ENCODE measurements around the gene KRTCAP2.

Gene KRTCAP2

GRCh38 chr1:155181371-155182051 lies 8.4 kb upstream of the KRTCAP2 start:
- peaks cover 52% of the 10 kb centered on the region for H3K36me3 Mint-ChIP-seq (ENCODE audit: low read depth)
- H3K27me3 Mint-ChIP-seq, result no peaks in the 10 kb centered on the region
- H3K4me1 Mint-ChIP-seq (ENCODE audit: low read depth), result peaks cover 6% of the 10 kb centered on the region
- H3K27ac Mint-ChIP-seq, result no peak overlapping the region
- no peaks in the 10 kb centered on the region for H3K9me3 Mint-ChIP-seq
- H3K4me3 Mint-ChIP-seq, result no peak overlapping the region
- DNase-seq, result no peak

GRCh38 chr1:155179112-155180031 lies 6.3 kb upstream of the KRTCAP2 start:
- Mint-ChIP-seq H3K4me3 (no peak overlapping the region), H3K27me3 (no peaks in the 10 kb centered on the region), H3K4me1 (ENCODE audit: low read depth) (peaks cover 24% of the 10 kb centered on the region), H3K27ac (no peak overlapping the region), H3K9me3 (no peaks in the 10 kb centered on the region), H3K36me3 (ENCODE audit: low read depth) (peaks cover 53% of the 10 kb centered on the region)
- DNase-seq, result peak; percentile 16

GRCh38 chr1:155178441-155179111 lies 5.5 kb upstream of the KRTCAP2 start:
- H3K36me3 Mint-ChIP-seq (ENCODE audit: low read depth), result peaks cover 53% of the 10 kb centered on the region
- no peaks in the 10 kb centered on the region for H3K27me3 Mint-ChIP-seq
- no peaks in the 10 kb centered on the region for H3K9me3 Mint-ChIP-seq
- H3K27ac Mint-ChIP-seq, result no peak overlapping the region
- peaks cover 31% of the 10 kb centered on the region for H3K4me1 Mint-ChIP-seq (ENCODE audit: low read depth)
- no peak overlapping the region for H3K4me3 Mint-ChIP-seq
- peak; percentile 12 for DNase-seq

GRCh38 chr1:155177918-155178281 lies 4.8 kb upstream of the KRTCAP2 start:
- Mint-ChIP-seq H3K4me3 (no peak overlapping the region), H3K9me3 (no peaks in the 10 kb centered on the region), H3K27me3 (no peaks in the 10 kb centered on the region), H3K4me1 (ENCODE audit: low read depth) (peaks cover 36% of the 10 kb centered on the region), H3K36me3 (ENCODE audit: low read depth) (peaks cover 52% of the 10 kb centered on the region), H3K27ac (no peak overlapping the region)
- peak; percentile 17 for DNase-seq

GRCh38 chr1:155177192-155177917 lies 4.3 kb upstream of the KRTCAP2 start:
- H3K4me3 Mint-ChIP-seq, result no peak overlapping the region
- peaks cover 56% of the 10 kb centered on the region for H3K36me3 Mint-ChIP-seq (ENCODE audit: low read depth)
- peaks cover 37% of the 10 kb centered on the region for H3K4me1 Mint-ChIP-seq (ENCODE audit: low read depth)

GRCh38 chr1:155176544-155177071 lies 3.5 kb upstream of the KRTCAP2 start:
- H3K4me1 Mint-ChIP-seq (ENCODE audit: low read depth), result peaks cover 45% of the 10 kb centered on the region
- peak; percentile 89 for DNase-seq
- no peaks in the 10 kb centered on the region for H3K9me3 Mint-ChIP-seq
- peaks cover 58% of the 10 kb centered on the region for H3K36me3 Mint-ChIP-seq (ENCODE audit: low read depth)
- no peaks in the 10 kb centered on the region for H3K27me3 Mint-ChIP-seq
- peak overlapping the region; percentile 3 for H3K27ac Mint-ChIP-seq
- H3K4me3 Mint-ChIP-seq, result no peak overlapping the region

More at GRCh38 chr1:155177192-155177917, 4.3 kb upstream of the KRTCAP2 start:
- DNase-seq, result peak; percentile 26
- no peak overlapping the region for H3K27ac Mint-ChIP-seq
- no peaks in the 10 kb centered on the region for H3K9me3 Mint-ChIP-seq
- H3K27me3 Mint-ChIP-seq, result no peaks in the 10 kb centered on the region

- H3K27me3 Mint-ChIP-seq, result no peaks in the 10 kb centered on the region
- H3K4me1 Mint-ChIP-seq (ENCODE audit: low read depth), result peaks cover 50% of the 10 kb centered on the region
- peaks cover 60% of the 10 kb centered on the region for H3K36me3 Mint-ChIP-seq (ENCODE audit: low read depth)
- peak overlapping the region; percentile 44 for H3K27ac Mint-ChIP-seq
- peak; percentile 40 for DNase-seq
- no peaks in the 10 kb centered on the region for H3K9me3 Mint-ChIP-seq
- no peak overlapping the region for H3K4me3 Mint-ChIP-seq
Measured at GRCh38 chr1:155175927-155176371, 2.8 kb upstream of the KRTCAP2 start.

GRCh38 chr1:155175281-155175926 lies 2.3 kb upstream of the KRTCAP2 start:
- H3K27ac Mint-ChIP-seq, result peak overlapping the region; percentile 72
- H3K4me1 Mint-ChIP-seq (ENCODE audit: low read depth), result peaks cover 51% of the 10 kb centered on the region
- no peaks in the 10 kb centered on the region for H3K27me3 Mint-ChIP-seq
- peak overlapping the region; percentile 91 for H3K4me3 Mint-ChIP-seq
- peak; percentile 35 for DNase-seq
- no peaks in the 10 kb centered on the region for H3K9me3 Mint-ChIP-seq
- peaks cover 63% of the 10 kb centered on the region for H3K36me3 Mint-ChIP-seq (ENCODE audit: low read depth)

- H3K36me3 Mint-ChIP-seq (ENCODE audit: low read depth), result peaks cover 63% of the 10 kb centered on the region
- DNase-seq, result peak; percentile 71
- H3K9me3 Mint-ChIP-seq, result no peaks in the 10 kb centered on the region
- H3K4me1 Mint-ChIP-seq (ENCODE audit: low read depth), result peaks cover 54% of the 10 kb centered on the region
- H3K4me3 Mint-ChIP-seq, result peak overlapping the region; percentile 91
- no peaks in the 10 kb centered on the region for H3K27me3 Mint-ChIP-seq
- peak overlapping the region; percentile 97 for H3K27ac Mint-ChIP-seq
Measured at GRCh38 chr1:155174324-155175280, 1.5 kb upstream of the KRTCAP2 start.

GRCh38 chr1:155173478-155174323 lies 597 bp upstream of the KRTCAP2 start, which contains the start of gene TRIM46:
TRIM46 (plus strand) TSS chr1:155173849; CDS start chr1:155173967, 118 bp downstream.
- Mint-ChIP-seq H3K36me3 (ENCODE audit: low read depth) (peaks cover 63% of the 10 kb centered on the region), H3K4me1 (ENCODE audit: low read depth) (peaks cover 57% of the 10 kb centered on the region), H3K9me3 (no peaks in the 10 kb centered on the region), H3K27ac (peak within 1 kb of the TSS; percentile 97), H3K4me3 (peak within 1 kb of the TSS; percentile 91), H3K27me3 (no peaks in the 10 kb centered on the region)
- DNase-seq, result peak; percentile 83

GRCh38 chr1:155171836-155172731 lies 1.0 kb downstream of the KRTCAP2 start:
- Mint-ChIP-seq H3K9me3 (no peaks in the 10 kb centered on the region), H3K4me1 (ENCODE audit: low read depth) (peaks cover 65% of the 10 kb centered on the region), H3K27me3 (no peaks in the 10 kb centered on the region), H3K36me3 (ENCODE audit: low read depth) (peaks cover 56% of the 10 kb centered on the region), H3K4me3 (peak overlapping the region; percentile 91), H3K27ac (peak overlapping the region; percentile 97)
- peak; percentile 8 for DNase-seq

Measured in activated T-cell treated with anti-CD3 and anti-CD28 coated beads, Interleukin-2, amount 50 U/mL, for 24 hours (primary cell).